Large intestine (tissue), 12 donors: Measurements from ENCODE around the gene PIGH. TPM values are rescaled to one million over a fixed set of nuclear protein-coding genes. Genes with fewer than 3 reads are reported as not detected.

Source experiments
- DNase-seq, 2 donors: peaks; one replicate each; pipeline versions ENCODE4 v3.0.0 to v3.0.0-alpha.2; 2013
- H3K27ac ChIP-seq: one replicate; pipeline ENCODE4 v1.5.1; 2013; ENCODE audit warnings: low read length
- H3K27me3 ChIP-seq: 2 replicates; pipeline ENCODE4 v1.6.1; 2013; ENCODE audit warnings: low read length; ENCODE audit not compliant: control insufficient read depth, insufficient read depth
- H3K36me3 ChIP-seq: 2 replicates; pipeline ENCODE4 v1.6.1; 2013; ENCODE audit warnings: low read length; ENCODE audit not compliant: control insufficient read depth, insufficient read depth
- H3K4me1 ChIP-seq: one replicate; pipeline ENCODE4 v1.6.1; 2013; ENCODE audit warnings: low read length; ENCODE audit not compliant: control insufficient read depth, insufficient read depth
- H3K4me3 ChIP-seq: one replicate; pipeline ENCODE4 v1.5.1; 2013; ENCODE audit warnings: low read length
- H3K9me3 ChIP-seq: one replicate; pipeline ENCODE4 v1.6.1; 2013; ENCODE audit warnings: mild to moderate bottlenecking, low read depth, low read length, moderate library complexity; ENCODE audit not compliant: control insufficient read depth
- WGBS: methylation state at CpG from one replicate; pipeline ENCODE4 v1.1.5; 2013; ENCODE audit warnings: low lambda C conversion rate; ENCODE audit not compliant: insufficient coverage; 5-methylcytosine and 5-hydroxymethylcytosine counted together
- long read RNA-seq, 11 donors: transcript quantifications; one replicate each; lab custom pipeline, GENCODE V29; 2026
- polyA plus RNA-seq: library from polyadenylated mRNA; unstranded; fragments of 120-200 nt; gene quantifications from one replicate; pipeline ENCODE4 v1.2.1, GENCODE V29; 2013

PIGH gene, protein sequence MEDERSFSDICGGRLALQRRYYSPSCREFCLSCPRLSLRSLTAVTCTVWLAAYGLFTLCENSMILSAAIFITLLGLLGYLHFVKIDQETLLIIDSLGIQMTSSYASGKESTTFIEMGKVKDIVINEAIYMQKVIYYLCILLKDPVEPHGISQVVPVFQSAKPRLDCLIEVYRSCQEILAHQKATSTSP
- polyA plus RNA-seq: 51.4 TPM
- long read RNA-seq, donor 1, transcript PIGH-201 (4 exons, 1,420 nt): major isoform, 9 of 10 reads
- long read RNA-seq, donor 1, partial matches to known transcripts: 0 of 10 reads
- long read RNA-seq, donor 1, other reads (novel, unspliced or antisense): 0 of 10 reads
- long read RNA-seq, donor 2, transcript PIGH-201 (4 exons, 1,420 nt): major isoform, 27 of 109 reads
- long read RNA-seq, donor 2, partial matches to known transcripts: 74 of 109 reads
- long read RNA-seq, donor 2, other reads (novel, unspliced or antisense): 0 of 109 reads
- long read RNA-seq, donor 3: 0 reads
- long read RNA-seq, donor 4, partial matches to known transcripts: 0 of 1 reads
- long read RNA-seq, donor 4, other reads (novel, unspliced or antisense): 0 of 1 reads
- long read RNA-seq, donor 5, transcript PIGH-201 (4 exons, 1,420 nt): major isoform, 7 of 8 reads
- long read RNA-seq, donor 5, partial matches to known transcripts: 0 of 8 reads
- long read RNA-seq, donor 5, other reads (novel, unspliced or antisense): 0 of 8 reads
- long read RNA-seq, donor 6, transcript PIGH-201 (4 exons, 1,420 nt): major isoform, 24 of 26 reads
- long read RNA-seq, donor 6, partial matches to known transcripts: 0 of 26 reads
- long read RNA-seq, donor 6, other reads (novel, unspliced or antisense): 0 of 26 reads
- long read RNA-seq, donor 7, transcript PIGH-201 (4 exons, 1,420 nt): major isoform, 5 of 5 reads
- long read RNA-seq, donor 7, partial matches to known transcripts: 0 of 5 reads
- long read RNA-seq, donor 7, other reads (novel, unspliced or antisense): 0 of 5 reads
- long read RNA-seq, donor 8, transcript PIGH-201 (4 exons, 1,420 nt): major isoform, 23 of 29 reads
- long read RNA-seq, donor 8, partial matches to known transcripts: 0 of 29 reads
- long read RNA-seq, donor 8, other reads (novel, unspliced or antisense): 0 of 29 reads
- long read RNA-seq, donor 9, transcript PIGH-201 (4 exons, 1,420 nt): major isoform, 22 of 27 reads
- long read RNA-seq, donor 9, partial matches to known transcripts: 0 of 27 reads
- long read RNA-seq, donor 9, other reads (novel, unspliced or antisense): 0 of 27 reads
- long read RNA-seq, donor 10, transcript PIGH-201 (4 exons, 1,420 nt): major isoform, 22 of 25 reads
- long read RNA-seq, donor 10, partial matches to known transcripts: 0 of 25 reads
- long read RNA-seq, donor 10, other reads (novel, unspliced or antisense): 0 of 25 reads
- long read RNA-seq, donor 11, transcript PIGH-201 (4 exons, 1,420 nt): major isoform, 14 of 16 reads
- long read RNA-seq, donor 11, partial matches to known transcripts: 0 of 16 reads
- long read RNA-seq, donor 11, other reads (novel, unspliced or antisense): 0 of 16 reads

- H3K4me3 ChIP-seq: peak within 1 kb of the TSS; percentile 89
- no peaks in the 10 kb centered on the region for H3K27me3 ChIP-seq
- peak within 1 kb of the TSS; percentile 94 for H3K27ac ChIP-seq
- H3K4me1 ChIP-seq: peaks cover 3% of the 10 kb centered on the region
- peak; percentile 90 to 93 for DNase-seq
- no peaks in the 10 kb centered on the region for H3K9me3 ChIP-seq
- no CpG with 5 or more reads among the region's 77 CpGs for WGBS
- no peaks in the 10 kb centered on the region for H3K36me3 ChIP-seq
These were observed at the start of gene PIGH for GRCh38 chr14:67599698-67600561. Gene PIGH (minus strand): TSS chr14:67600268. CDS start chr14:67600203, 65 bp downstream.

DNA sequence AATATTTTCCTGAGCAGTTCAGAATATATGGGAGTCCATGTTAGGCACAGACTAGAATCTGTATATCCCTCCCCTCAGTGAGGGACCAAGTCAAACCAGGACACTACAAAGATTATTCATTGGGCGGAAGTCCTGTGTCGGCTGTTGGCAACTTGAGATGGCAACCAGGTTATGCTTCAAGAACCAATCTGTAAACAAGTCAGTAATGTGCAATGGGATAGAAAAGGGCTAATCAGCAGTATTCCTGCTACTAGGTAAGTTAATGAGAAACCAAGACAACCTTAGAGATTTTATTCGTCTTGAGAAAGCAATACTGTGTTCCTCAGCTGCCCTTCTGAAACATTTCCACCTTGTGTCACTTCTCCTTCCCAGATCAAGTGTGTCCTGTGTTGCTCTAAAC, 46.1 kb upstream of the PIGH start:
- WGBS: no CpG with 5 or more reads among the region's 3 CpGs
- H3K27ac ChIP-seq: peak overlapping the region; percentile 55
- no peaks in the 10 kb centered on the region for H3K9me3 ChIP-seq
- H3K4me1 ChIP-seq: peaks cover 17% of the 10 kb centered on the region
- H3K36me3 ChIP-seq: peaks cover 39% of the 10 kb centered on the region
- H3K4me3 ChIP-seq: no peak overlapping the region
- no peaks in the 10 kb centered on the region for H3K27me3 ChIP-seq
- DNase-seq: peak; percentile 28 to 59

DNA sequence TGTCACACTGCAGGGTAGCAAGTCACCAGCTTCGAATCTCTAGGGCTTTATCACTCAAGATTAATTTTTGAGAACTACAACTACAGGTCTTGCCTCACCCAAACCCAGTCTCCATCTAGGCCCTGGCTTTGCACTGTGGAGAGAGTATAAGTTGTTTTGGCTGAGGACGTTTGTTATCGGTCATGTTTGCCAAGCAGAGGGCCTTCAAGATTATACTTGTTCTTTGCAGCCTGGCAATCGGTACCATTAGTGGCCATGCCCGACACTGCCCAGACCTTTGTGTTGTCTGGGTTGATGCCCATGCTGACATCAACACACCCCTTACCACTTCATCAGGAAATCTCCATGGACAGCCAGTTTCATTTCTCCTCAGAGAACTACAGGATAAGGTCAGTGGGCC, 45.3 kb upstream of the PIGH start:
- H3K4me1 ChIP-seq: peaks cover 17% of the 10 kb centered on the region
- H3K36me3 ChIP-seq: peaks cover 33% of the 10 kb centered on the region
- no CpG with 5 or more reads among the region's 5 CpGs for WGBS
- no peak overlapping the region for H3K4me3 ChIP-seq
- DNase-seq: no peak
- no peaks in the 10 kb centered on the region for H3K27me3 ChIP-seq
- H3K9me3 ChIP-seq: no peaks in the 10 kb centered on the region
- H3K27ac ChIP-seq: peak overlapping the region; percentile 55

- no CpG with 5 or more reads among the region's 2 CpGs for WGBS
- no peak for DNase-seq
- Histone ChIP-seq H3K4me1 (peaks cover 17% of the 10 kb centered on the region), H3K9me3 (no peaks in the 10 kb centered on the region), H3K27ac (no peak overlapping the region), H3K27me3 (no peaks in the 10 kb centered on the region), H3K4me3 (no peak overlapping the region), H3K36me3 (peaks cover 23% of the 10 kb centered on the region)
These were observed 44.4 kb upstream of the PIGH start for GRCh38 chr14:67644428-67644827.

DNA sequence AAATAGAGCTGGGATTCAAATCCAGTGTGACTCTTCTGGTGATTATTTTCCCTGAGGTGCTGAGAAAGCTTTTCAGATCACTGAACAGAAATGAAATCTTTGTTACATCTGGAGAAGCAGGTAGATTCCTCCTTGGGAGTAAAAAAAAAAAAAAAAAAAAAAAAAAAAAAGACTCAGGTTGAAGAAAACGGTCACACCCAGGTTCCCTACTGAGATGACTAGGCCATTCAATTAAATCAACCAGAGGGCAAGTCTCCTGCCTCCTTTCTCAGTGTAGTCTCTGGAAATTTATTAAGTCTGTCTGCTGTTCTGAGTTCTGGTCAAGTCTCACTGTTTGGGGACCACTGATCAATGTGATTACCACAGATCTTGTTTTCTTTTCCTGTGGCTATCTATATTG, 43.6 kb upstream of the PIGH start:
- WGBS: no CpG with 5 or more reads among the region's 1 CpG
- Histone ChIP-seq H3K27me3 (no peaks in the 10 kb centered on the region), H3K4me1 (peaks cover 17% of the 10 kb centered on the region), H3K27ac (peak overlapping the region; percentile 38), H3K4me3 (no peak overlapping the region), H3K9me3 (no peaks in the 10 kb centered on the region), H3K36me3 (peaks cover 16% of the 10 kb centered on the region)
- DNase-seq: peak in 1 of 2 donors; percentile 32

- Histone ChIP-seq H3K27me3 (no peaks in the 10 kb centered on the region), H3K4me1 (peaks cover 17% of the 10 kb centered on the region), H3K9me3 (no peaks in the 10 kb centered on the region), H3K27ac (peak overlapping the region; percentile 46), H3K4me3 (no peak overlapping the region), H3K36me3 (peaks cover 9% of the 10 kb centered on the region)
- DNase-seq: peak in 1 of 2 donors; percentile 39
- no CpG with 5 or more reads among the region's 5 CpGs for WGBS
These were observed 42.1 kb upstream of the PIGH start for GRCh38 chr14:67641902-67642749.

GRCh38 chr14:67641480-67641879, 41.4 kb upstream of the PIGH start:
- no peak for DNase-seq
- 100% methylated on average over 1 of the region's 1 CpG for WGBS
- Histone ChIP-seq H3K4me1 (peaks cover 17% of the 10 kb centered on the region), H3K4me3 (no peak overlapping the region), H3K27me3 (no peaks in the 10 kb centered on the region), H3K27ac (no peak overlapping the region), H3K36me3 (peaks cover 3% of the 10 kb centered on the region), H3K9me3 (no peaks in the 10 kb centered on the region)

GRCh38 chr14:67638642-67639041, 38.6 kb upstream of the PIGH start:
- DNase-seq: no peak
- Histone ChIP-seq H3K27me3 (no peaks in the 10 kb centered on the region), H3K27ac (no peak overlapping the region), H3K4me1 (peaks cover 14% of the 10 kb centered on the region), H3K9me3 (no peaks in the 10 kb centered on the region), H3K36me3 (no peaks in the 10 kb centered on the region), H3K4me3 (no peak overlapping the region)
- no CpG with 5 or more reads among the region's 3 CpGs for WGBS
